Astrocyte (in vitro differentiated cells and primary cell): ENCODE measurements around the gene LRIG3. TPM values are rescaled to one million over a fixed set of nuclear protein-coding genes. Genes with fewer than 3 reads are reported as not detected.
A peak's percentile ranks its signal among the peaks of the same experiment; 100 is the strongest.
"Not testable (repeated sequence)": the region's sequence is repeated elsewhere in the genome, so short reads cannot be mapped to it uniquely, and the experiment has no call there.

Experiments used
- DNase-seq: peaks from one replicate; pipeline ENCODE4 v3.0.0-alpha.2; 2010; ENCODE audit warnings: low read depth
- FAIRE-seq: peaks from 2 replicates; lab custom pipeline; 2011; peaks lifted over from hg19 to GRCh38; lab: Jason Lieb, UNC
- H2AFZ ChIP-seq: 2 replicates; pipeline ENCODE4 v1.6.0; 2012; ENCODE audit warnings: low read depth, low read length, inconsistent platforms
- H3K27ac ChIP-seq: 2 replicates; pipeline ENCODE4 v1.5.1; 2011; ENCODE audit warnings: low read depth, low read length, inconsistent platforms
- H3K27me3 ChIP-seq: 2 replicates; pipeline ENCODE4 v1.6.0; 2011; ENCODE audit warnings: low read length, inconsistent platforms; ENCODE audit not compliant: insufficient read depth
- H3K36me3 ChIP-seq: 2 replicates; pipeline ENCODE4 v1.5.1; 2011; ENCODE audit warnings: low read length, inconsistent platforms; ENCODE audit not compliant: insufficient read depth
- H3K4me1 ChIP-seq: 2 replicates; pipeline ENCODE4 v1.5.1; 2011; ENCODE audit warnings: low read length, inconsistent platforms; ENCODE audit not compliant: insufficient read depth
- H3K4me2 ChIP-seq: 2 replicates; pipeline ENCODE4 v1.6.0; 2012; ENCODE audit warnings: low read length, inconsistent platforms
- H3K4me3 ChIP-seq: 2 replicates; pipeline ENCODE4 v1.5.1; 2011; ENCODE audit warnings: low read depth, mild to moderate bottlenecking, low read length, inconsistent platforms; ENCODE audit not compliant: insufficient read depth
- H3K79me2 ChIP-seq: 2 replicates; pipeline ENCODE4 v1.6.0; 2012; ENCODE audit warnings: mild to moderate bottlenecking, low read length, inconsistent platforms; ENCODE audit not compliant: insufficient read depth
- H3K9ac ChIP-seq: 2 replicates; pipeline ENCODE4 v1.6.0; 2012; ENCODE audit warnings: mild to moderate bottlenecking, low read length, inconsistent platforms
- H3K9me3 ChIP-seq: 2 replicates; pipeline ENCODE4 v1.5.1; 2012; ENCODE audit warnings: low read depth, mild to moderate bottlenecking, low read length, inconsistent platforms; ENCODE audit not compliant: insufficient read depth
- H4K20me1 ChIP-seq: 2 replicates; pipeline ENCODE4 v1.6.0; 2012; ENCODE audit warnings: low read length, inconsistent platforms; ENCODE audit not compliant: insufficient read depth
- H3K27ac Mint-ChIP-seq: one replicate; pipeline ENCODE4 v1.8.0; 2021; ENCODE audit warnings: mild to moderate bottlenecking, mixed read lengths; ENCODE audit not compliant: unreplicated experiment
- H3K27me3 Mint-ChIP-seq: one replicate; pipeline ENCODE4 v1.8.0; 2021; ENCODE audit warnings: low read depth, mixed read lengths; ENCODE audit not compliant: unreplicated experiment
- H3K36me3 Mint-ChIP-seq: one replicate; pipeline ENCODE4 v1.8.0; 2021; ENCODE audit warnings: low read depth, mixed read lengths; ENCODE audit not compliant: unreplicated experiment
- H3K4me1 Mint-ChIP-seq: one replicate; pipeline ENCODE4 v1.8.0; 2021; ENCODE audit warnings: low read depth, mixed read lengths; ENCODE audit not compliant: unreplicated experiment
- H3K4me3 Mint-ChIP-seq: one replicate; pipeline ENCODE4 v1.8.0; 2021; ENCODE audit warnings: mild to moderate bottlenecking, moderate library complexity, mixed read lengths; ENCODE audit not compliant: unreplicated experiment
- H3K9me3 Mint-ChIP-seq: one replicate; pipeline ENCODE4 v1.8.0; 2021; ENCODE audit warnings: mild to moderate bottlenecking, mixed read lengths; ENCODE audit not compliant: unreplicated experiment
- EZH2 ChIP-seq: IDR thresholded peaks from 2 replicates; pipeline ENCODE4 v1.6.1; 2012; ENCODE audit warnings: mild to moderate bottlenecking, low read length, inconsistent platforms; ENCODE audit not compliant: insufficient read depth
- total RNA-seq: library from RNA; stranded (reverse); gene quantifications from 2 replicates; pipeline ENCODE4 v1.2.1, GENCODE V29; 2021
- TF ChIP-seq, protein P1 (sequence below): IDR thresholded peaks from 2 replicates; pipeline ENCODE4 v1.5.1; 2011; ENCODE audit warnings: low read depth, mild to moderate bottlenecking, inconsistent platforms, low read length, moderate library complexity; ENCODE audit not compliant: insufficient read depth

Gene LRIG3
- total RNA-seq, 1 donor from 2014 or later = 96.0 TPM

GRCh38 chr12:58906917-58907316 is 13.4 kb downstream of the LRIG3 start:
- Histone ChIP-seq H3K27ac (peak overlapping the region; percentile 24), H3K4me1 (peaks cover 11% of the 10 kb centered on the region), H2AFZ (no peak overlapping the region), H3K9ac (no peak overlapping the region), H3K79me2 (peaks cover 74% of the 10 kb centered on the region), H3K4me2 (no peak overlapping the region), H4K20me1 (peaks cover 19% of the 10 kb centered on the region), H3K27me3 (no peaks in the 10 kb centered on the region), H3K36me3 (peaks cover 38% of the 10 kb centered on the region), H3K4me3 (no peak overlapping the region), H3K9me3 (peaks cover 4% of the 10 kb centered on the region)
- FAIRE-seq (no peak), DNase-seq (no peak)
- TF ChIP-seq, protein P1, sequence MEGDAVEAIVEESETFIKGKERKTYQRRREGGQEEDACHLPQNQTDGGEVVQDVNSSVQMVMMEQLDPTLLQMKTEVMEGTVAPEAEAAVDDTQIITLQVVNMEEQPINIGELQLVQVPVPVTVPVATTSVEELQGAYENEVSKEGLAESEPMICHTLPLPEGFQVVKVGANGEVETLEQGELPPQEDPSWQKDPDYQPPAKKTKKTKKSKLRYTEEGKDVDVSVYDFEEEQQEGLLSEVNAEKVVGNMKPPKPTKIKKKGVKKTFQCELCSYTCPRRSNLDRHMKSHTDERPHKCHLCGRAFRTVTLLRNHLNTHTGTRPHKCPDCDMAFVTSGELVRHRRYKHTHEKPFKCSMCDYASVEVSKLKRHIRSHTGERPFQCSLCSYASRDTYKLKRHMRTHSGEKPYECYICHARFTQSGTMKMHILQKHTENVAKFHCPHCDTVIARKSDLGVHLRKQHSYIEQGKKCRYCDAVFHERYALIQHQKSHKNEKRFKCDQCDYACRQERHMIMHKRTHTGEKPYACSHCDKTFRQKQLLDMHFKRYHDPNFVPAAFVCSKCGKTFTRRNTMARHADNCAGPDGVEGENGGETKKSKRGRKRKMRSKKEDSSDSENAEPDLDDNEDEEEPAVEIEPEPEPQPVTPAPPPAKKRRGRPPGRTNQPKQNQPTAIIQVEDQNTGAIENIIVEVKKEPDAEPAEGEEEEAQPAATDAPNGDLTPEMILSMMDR = no peak
- no peak for TF ChIP-seq EZH2
- Mint-ChIP-seq H3K4me1 (peaks cover 32% of the 10 kb centered on the region), H3K27me3 (no peaks in the 10 kb centered on the region), H3K36me3 (peaks cover 29% of the 10 kb centered on the region), H3K4me3 (no peak overlapping the region), H3K27ac (peak overlapping the region; percentile 70), H3K9me3 (no peaks in the 10 kb centered on the region)

DNA sequence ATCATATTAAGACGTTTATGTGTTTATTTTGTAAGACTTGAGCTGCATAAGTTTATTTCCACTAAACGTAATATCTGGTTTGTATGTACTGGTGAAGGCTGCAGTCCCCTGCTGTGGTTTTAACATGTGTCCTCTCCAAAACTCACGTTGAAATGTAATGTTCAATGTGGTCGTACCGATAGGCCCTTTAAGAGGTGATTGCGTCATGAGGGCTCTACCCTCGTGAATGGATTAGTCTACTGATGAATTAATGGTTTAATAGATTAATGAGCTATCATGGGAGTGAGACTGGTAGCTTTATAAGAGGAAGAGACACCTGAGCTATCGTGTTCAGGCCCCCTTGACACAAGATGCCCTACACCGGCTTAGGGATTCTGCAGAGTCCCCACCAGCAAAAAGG is 14.9 kb downstream of the LRIG3 start:
- Histone ChIP-seq H3K79me2 (peaks cover 74% of the 10 kb centered on the region), H3K27me3 (no peaks in the 10 kb centered on the region), H3K4me3 (no peak overlapping the region), H3K4me1 (peaks cover 11% of the 10 kb centered on the region), H3K36me3 (peaks cover 43% of the 10 kb centered on the region), H3K4me2 (no peak overlapping the region), H3K9me3 (peaks cover 4% of the 10 kb centered on the region), H2AFZ (no peak overlapping the region), H3K9ac (no peak overlapping the region), H3K27ac (no peak overlapping the region), H4K20me1 (peaks cover 25% of the 10 kb centered on the region)
- Mint-ChIP-seq H3K27me3 (no peaks in the 10 kb centered on the region), H3K36me3 (peaks cover 29% of the 10 kb centered on the region), H3K27ac (peak overlapping the region; percentile 18), H3K4me3 (no peak overlapping the region), H3K4me1 (peaks cover 29% of the 10 kb centered on the region), H3K9me3 (no peaks in the 10 kb centered on the region)
- FAIRE-seq = no peak
- DNase-seq = no peak
- TF ChIP-seq EZH2 = no peak
- TF ChIP-seq, protein P1 = no peak

DNA sequence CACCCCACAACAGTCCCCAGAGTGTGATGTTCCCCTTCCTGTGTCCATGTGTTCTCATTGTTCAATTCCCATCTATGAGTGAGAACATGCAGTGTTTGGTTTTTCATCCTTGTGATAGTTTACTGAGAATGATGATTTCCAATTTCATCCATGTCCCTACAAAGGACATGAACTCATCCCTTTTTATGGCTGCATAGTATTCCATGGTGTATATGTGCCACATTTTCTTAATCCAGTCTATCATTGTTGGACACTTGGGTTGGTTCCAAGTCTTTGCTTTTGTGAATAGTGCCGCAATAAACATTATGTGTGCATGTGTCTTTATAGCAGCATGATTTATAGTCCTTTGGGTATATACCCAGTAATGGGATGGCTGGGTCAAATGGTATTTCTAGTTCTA is 17.6 kb downstream of the LRIG3 start:
- H3K9me3 ChIP-seq, H3K4me1 ChIP-seq, FAIRE-seq, H3K27me3 Mint-ChIP-seq, H2AFZ ChIP-seq, H3K9me3 Mint-ChIP-seq, H3K4me3 Mint-ChIP-seq, H3K9ac ChIP-seq, H3K27me3 ChIP-seq, H3K27ac Mint-ChIP-seq, H3K4me2 ChIP-seq, H3K27ac ChIP-seq, DNase-seq, H3K4me3 ChIP-seq: not testable (repeated sequence)
- Mint-ChIP-seq H3K4me1 (peaks cover 10% of the 10 kb centered on the region), H3K36me3 (peaks cover 26% of the 10 kb centered on the region)
- H3K36me3 ChIP-seq = peaks cover 28% of the 10 kb centered on the region
- H3K79me2 ChIP-seq = peaks cover 60% of the 10 kb centered on the region
- peaks cover 29% of the 10 kb centered on the region for H4K20me1 ChIP-seq
